Tibial nerve (tissue), 4 donors: ENCODE measurements around the gene PDE2A.

Experiments used
- EP300 ChIP-seq, 2 donors: sonication (generic); formaldehyde crosslinking; IDR thresholded peaks; one replicate each; pipeline ENCODE4 v1.6.1; 2017; ENCODE audit warnings: antibody characterized with exemption in 2 of 2, mild to moderate bottlenecking in 1 of 2
- POLR2A ChIP-seq, 2 donors: fragments of 450-650 bp; IDR thresholded peaks; one replicate each; pipeline ENCODE4 v1.6.1; 2017; ENCODE audit warnings: antibody characterized with exemption in 2 of 2, mild to moderate bottlenecking in 2 of 2, moderate library complexity in 2 of 2
- TF ChIP-seq, protein P1 (sequence below), 5 experiments: fragments of 200-600 bp in 3 of 5; fragments of 450-650 bp in 2 of 5; sonication (generic) in 3 of 5; IDR thresholded peaks; one replicate each; pipeline ENCODE4 v1.5.1; 2016 to 2019; ENCODE audit warnings: antibody characterized with exemption in 5 of 5, mild to moderate bottlenecking in 3 of 5, moderate library complexity in 2 of 5

DNA sequence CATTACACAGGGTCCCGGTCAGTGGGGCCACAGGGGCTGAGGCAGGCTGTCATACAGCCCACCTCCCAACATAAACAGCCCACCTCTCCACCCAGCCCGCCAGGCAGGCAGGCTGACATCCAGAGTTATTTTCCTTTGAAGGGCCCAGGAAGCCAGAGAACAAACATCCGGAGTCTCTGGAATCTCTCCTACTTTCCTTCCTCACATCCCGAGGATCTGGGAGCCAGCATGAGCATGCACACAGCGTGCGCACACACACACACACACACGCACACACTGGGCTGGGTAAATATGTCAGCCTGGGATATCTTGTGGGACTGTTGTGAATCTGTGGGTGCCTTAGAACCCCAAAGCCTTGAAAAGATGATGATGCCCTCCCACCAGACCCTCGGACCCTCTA lies 55.4 kb downstream of the PDE2A start:
- TF ChIP-seq, protein P1, sequence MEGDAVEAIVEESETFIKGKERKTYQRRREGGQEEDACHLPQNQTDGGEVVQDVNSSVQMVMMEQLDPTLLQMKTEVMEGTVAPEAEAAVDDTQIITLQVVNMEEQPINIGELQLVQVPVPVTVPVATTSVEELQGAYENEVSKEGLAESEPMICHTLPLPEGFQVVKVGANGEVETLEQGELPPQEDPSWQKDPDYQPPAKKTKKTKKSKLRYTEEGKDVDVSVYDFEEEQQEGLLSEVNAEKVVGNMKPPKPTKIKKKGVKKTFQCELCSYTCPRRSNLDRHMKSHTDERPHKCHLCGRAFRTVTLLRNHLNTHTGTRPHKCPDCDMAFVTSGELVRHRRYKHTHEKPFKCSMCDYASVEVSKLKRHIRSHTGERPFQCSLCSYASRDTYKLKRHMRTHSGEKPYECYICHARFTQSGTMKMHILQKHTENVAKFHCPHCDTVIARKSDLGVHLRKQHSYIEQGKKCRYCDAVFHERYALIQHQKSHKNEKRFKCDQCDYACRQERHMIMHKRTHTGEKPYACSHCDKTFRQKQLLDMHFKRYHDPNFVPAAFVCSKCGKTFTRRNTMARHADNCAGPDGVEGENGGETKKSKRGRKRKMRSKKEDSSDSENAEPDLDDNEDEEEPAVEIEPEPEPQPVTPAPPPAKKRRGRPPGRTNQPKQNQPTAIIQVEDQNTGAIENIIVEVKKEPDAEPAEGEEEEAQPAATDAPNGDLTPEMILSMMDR (IDR thresholded peaks at IDR 0.05): no peak
- no peak for TF ChIP-seq POLR2A (IDR thresholded peaks at IDR 0.05)
- TF ChIP-seq EP300 (IDR thresholded peaks at IDR 0.05): no peak
